Skin epidermis (tissue), 12 donors: Measurements from ENCODE around the gene SOX13.
A peak's percentile ranks its signal among the peaks of the same experiment; 100 is the strongest.

Experiments used
- H3K27ac ChIP-seq, 21 experiments: fragments of 200-600 bp; sonication (generic) in 11 of 21; one replicate each; pipeline ENCODE4 v1.5.0; 2020; ENCODE audit warnings: mild to moderate bottlenecking in 3 of 21, inconsistent platforms in 2 of 21, moderate library complexity in 2 of 21
- H3K4me3 ChIP-seq, 7 experiments: fragments of 200-600 bp; sonication (generic) in 2 of 7; one replicate each; pipeline ENCODE4 v1.5.0; 2020; ENCODE audit warnings: inconsistent platforms in 2 of 7, mild to moderate bottlenecking in 2 of 7, moderate library complexity in 1 of 7

SOX13 gene

DNA sequence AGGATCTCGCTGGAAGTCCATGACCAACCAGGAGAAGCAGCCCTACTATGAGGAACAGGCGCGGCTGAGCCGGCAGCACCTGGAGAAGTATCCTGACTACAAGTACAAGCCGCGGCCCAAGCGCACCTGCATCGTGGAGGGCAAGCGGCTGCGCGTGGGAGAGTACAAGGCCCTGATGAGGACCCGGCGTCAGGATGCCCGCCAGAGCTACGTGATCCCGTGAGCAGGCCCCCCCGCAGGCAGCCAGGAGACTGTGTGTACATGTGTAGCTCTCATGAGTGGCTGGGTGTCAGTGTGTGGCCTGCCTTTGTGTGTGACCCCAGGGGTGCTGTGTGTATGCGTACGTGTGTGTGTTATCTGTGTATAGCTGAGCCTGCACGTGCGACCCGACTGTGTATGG, 51.7 kb downstream of the SOX13 start:
- Histone ChIP-seq H3K4me3 (no peak overlapping the region), H3K27ac (no peak overlapping the region)

GRCh38 chr1:204125759-204126351, 52.9 kb downstream of the SOX13 start:
- Histone ChIP-seq H3K4me3 (no peak overlapping the region), H3K27ac (no peak overlapping the region)

DNA sequence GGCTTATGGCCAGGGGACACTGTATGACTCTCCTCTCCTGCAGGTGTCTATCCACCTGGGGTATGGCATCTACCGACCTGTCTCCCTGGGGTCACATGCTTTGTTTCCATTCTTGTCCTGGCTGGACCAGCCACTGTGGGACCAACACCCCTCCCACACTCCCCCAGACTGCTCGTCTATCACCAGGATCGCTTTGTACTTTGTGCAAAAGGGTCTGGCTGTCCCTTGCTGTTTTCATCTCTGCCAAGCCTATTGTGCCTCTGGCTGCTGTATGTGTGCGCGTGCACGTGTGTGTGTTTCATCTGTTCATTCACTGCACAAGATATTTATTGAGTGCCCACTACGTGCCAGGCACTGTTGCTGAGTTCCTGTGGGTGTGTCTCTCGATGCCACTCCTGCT, 53.5 kb downstream of the SOX13 start:
- Histone ChIP-seq H3K27ac (peak overlapping the region in 5 of 21 experiments; percentile 18 to 78 (median 69)), H3K4me3 (no peak overlapping the region)

- Histone ChIP-seq H3K4me3 (no peak overlapping the region), H3K27ac (peak overlapping the region in 12 of 21 experiments; percentile 10 to 78 (median 50))
These were observed 54.0 kb downstream of the SOX13 start for GRCh38 chr1:204126956-204127355.

- Histone ChIP-seq H3K4me3 (no peak overlapping the region), H3K27ac (peak overlapping the region in 5 of 21 experiments; percentile 14 to 75 (median 69))
These were observed 54.8 kb downstream of the SOX13 start for GRCh38 chr1:204127597-204128242.

DNA sequence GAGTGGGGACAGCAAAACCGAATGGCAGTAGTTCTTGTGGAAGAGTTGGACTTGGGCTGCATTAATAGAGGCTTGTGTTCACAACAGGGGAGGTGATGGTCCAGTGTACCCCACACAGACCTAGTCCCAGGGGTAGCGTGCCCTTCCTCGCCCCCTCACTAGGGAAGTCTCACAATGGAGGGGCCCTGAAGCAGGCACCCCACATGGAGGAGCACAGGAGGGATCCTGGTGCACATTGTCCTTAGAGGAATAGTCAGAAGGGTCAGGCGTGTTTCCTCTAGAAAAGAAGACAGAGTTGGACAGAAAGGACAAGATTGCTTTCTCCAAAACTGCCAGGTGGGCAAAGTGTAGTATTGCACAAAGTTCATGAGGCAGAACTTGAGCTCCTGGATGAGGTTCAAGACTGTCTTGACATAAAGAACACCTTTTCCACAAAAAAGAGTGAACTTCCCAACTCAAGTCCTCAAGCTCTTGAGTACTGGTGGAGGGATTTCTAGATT, 55.6 kb downstream of the SOX13 start:
- Histone ChIP-seq H3K27ac (peak overlapping the region in 4 of 21 experiments; percentile 24 to 75 (median 64)), H3K4me3 (no peak overlapping the region)

DNA sequence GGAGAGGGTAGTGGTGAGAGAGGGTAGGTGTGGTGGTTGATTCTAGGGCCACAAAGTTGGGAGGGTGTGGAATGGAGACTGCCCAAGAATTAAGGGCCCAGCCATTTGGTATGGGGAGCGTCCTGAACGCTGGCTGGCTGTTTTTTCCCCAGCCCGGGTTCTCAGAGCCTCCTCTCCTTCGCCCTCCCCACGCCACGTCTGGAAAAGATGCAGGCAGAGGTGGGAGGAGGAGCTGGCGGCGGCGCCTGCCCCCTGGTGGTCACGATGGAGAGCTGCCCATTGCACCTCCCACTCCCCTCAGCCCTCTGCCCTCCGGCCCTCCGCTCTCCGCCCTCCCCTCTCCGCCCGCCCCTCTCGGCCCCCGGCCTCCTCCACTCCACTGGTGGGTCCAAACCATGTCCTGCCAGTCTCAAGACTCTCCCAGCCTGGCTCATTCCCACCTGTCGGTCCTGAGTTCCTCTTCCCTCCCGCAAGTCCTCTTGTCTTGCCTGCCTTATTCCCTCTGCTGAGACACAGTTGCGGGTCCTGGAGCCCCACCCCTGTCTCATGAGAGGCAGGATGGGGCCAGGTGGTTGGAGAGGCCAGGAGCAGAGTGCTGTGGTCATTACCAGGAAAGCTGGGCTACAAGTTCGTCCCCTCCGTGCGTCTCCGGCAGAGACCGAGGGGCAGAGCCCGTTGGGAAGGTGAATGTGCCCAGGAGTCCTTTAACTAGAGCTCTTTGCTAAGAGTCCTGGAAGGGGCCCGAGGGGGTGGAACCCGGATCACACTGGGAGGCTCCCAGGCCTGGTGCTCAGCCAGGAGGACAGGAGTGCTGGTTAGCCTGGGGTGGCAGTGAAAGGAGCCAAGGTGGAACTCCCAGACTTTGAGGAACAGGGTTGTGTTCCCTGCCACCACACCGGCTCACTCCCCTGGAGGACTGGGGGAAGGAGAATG, 56.3 kb downstream of the SOX13 start:
- peak overlapping the region in 1 of 7 experiments; percentile 28 for H3K4me3 ChIP-seq
- peak overlapping the region in 9 of 21 experiments; percentile 18 to 74 (median 65) for H3K27ac ChIP-seq

DNA sequence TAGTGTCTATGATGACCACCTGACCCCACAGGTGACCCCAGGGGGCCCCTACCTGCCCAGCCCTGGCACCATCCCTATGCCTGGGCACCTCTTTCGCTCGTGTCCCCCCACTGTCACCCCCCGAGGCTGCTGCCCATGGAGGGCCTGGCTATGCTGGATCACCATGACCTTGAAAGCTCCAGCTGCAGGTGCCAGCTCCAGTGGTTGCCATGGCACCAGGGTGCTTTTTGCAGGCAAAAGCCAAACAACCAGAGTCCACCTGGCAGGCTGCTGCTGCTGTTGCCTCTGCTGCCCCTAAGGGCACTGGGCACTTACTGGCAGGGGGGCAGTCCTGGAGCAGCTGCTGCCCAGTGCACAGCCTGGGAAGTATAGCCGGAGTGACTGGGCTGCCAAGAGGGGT, 57.3 kb downstream of the SOX13 start:
- no peak overlapping the region for H3K4me3 ChIP-seq
- peak overlapping the region in 5 of 21 experiments; percentile 9 to 71 (median 64) for H3K27ac ChIP-seq

DNA sequence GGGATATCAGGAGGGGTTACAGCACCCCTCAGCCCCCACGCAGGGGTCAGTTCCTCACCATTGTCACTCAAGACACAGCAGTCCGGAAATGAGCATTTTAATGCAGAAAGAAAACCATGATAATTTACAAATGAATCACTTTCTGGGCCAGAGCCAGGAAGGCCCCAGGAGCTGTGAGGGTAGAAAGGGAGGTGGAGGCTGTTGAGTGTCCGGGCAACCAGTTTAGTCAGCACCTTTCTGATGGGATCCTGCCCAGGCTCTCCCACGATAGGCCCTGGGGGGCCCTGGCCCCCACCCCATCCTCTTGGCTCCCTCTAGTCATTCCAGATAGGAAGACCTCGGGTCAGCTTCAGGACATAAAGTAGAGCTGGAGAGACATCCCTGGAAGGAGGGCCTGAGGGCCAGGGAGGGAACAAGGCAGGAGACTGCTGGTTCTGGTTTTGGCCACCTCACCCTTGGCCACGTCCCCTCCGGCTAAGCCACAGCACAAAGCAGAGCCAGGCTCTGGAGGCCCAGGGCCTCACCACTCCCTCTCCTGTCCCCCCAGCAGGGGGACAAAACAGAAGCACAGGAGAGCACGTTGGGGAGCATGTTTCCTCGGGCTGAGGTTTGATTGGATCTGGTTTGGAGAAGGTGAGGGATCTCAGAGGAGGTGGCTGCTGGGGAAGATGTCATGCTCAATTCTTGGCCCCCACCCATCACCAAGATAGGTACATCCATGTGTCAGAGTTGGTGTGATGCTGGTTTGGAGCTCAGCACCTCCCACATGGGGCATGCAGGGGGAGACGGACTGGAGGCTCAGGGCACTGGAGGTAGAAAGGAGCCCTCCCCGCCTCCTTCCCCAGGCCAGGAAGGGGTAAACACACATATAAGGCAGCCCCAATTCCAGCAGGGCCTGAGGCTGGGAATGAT, 58.3 kb downstream of the SOX13 start:
- H3K4me3 ChIP-seq, result no peak overlapping the region
- H3K27ac ChIP-seq, result peak overlapping the region in 10 of 21 experiments; percentile 1 to 71 (median 42)

GRCh38 chr1:204131978-204132377, 59.1 kb downstream of the SOX13 start:
- peak overlapping the region in 2 of 21 experiments; percentile 64 to 71 for H3K27ac ChIP-seq
- no peak overlapping the region for H3K4me3 ChIP-seq

DNA sequence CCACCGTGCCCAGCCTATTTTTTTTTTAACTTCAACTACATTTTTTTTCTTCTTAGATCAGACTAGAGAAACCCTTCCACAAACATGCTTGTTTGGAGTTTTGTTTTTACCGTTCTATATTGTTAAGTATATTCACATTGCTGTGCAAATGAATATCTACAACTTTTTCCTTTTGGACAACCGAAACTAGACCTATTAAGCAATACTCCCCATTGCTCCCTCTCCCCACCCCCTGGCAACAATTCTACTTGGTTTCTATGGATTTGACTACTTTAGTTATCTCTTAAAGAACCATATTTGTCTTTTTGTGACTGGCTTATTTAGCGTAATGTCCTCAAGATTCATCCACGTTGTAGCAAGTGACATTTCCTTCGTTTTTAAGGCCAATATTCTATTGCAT, 59.8 kb downstream of the SOX13 start:
- no peak overlapping the region for H3K27ac ChIP-seq
- H3K4me3 ChIP-seq, result no peak overlapping the region

DNA sequence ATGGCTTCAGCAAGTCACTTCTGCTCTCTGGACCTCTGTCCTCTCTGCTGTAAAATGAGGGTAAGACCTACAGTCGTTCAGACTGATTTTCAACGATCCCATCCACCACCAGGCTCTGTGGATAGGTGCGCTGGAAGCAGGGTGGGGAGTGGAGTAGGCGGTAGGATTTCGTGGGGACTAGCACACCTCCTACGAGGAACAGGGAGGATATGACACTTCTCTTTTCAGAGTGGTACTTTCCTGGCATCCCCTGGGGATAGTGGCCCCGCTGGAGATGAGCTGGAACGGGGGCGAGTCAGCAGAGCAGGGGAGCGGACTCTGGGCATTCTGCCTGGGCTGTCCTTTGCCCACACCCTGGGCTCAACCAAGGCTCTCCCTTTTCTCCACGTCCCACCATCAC, 61.2 kb downstream of the SOX13 start:
- Histone ChIP-seq H3K4me3 (no peak overlapping the region), H3K27ac (peak overlapping the region in 1 of 21 experiments; percentile 17)

GRCh38 chr1:204136814-204137213, 63.9 kb downstream of the SOX13 start:
- no peak overlapping the region for H3K27ac ChIP-seq
- H3K4me3 ChIP-seq, result no peak overlapping the region

- Histone ChIP-seq H3K4me3 (no peak overlapping the region), H3K27ac (no peak overlapping the region)
These were observed 66.2 kb downstream of the SOX13 start for GRCh38 chr1:204139088-204139487.

DNA sequence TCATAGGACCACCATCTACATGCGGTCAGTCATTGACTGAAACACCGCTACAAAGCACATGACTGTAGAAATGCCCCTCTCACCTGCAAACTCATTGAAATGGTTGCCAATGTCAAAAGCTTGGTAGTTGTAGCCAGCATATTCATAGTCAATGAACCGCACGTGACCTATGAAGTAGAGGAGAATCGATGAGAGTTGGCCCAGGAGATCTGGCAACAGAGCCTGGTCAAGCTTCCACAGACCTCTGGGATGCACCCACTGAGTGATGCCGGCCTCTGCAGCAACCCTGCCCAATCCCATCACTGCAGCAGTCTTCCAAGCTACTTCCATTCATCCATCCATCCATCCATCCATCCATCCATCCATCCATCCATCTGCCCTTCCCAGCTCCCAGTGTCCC, 67.0 kb downstream of the SOX13 start:
- no peak overlapping the region for H3K27ac ChIP-seq
- H3K4me3 ChIP-seq, result no peak overlapping the region

- H3K4me3 ChIP-seq, result no peak overlapping the region
- no peak overlapping the region for H3K27ac ChIP-seq
These were observed 68.2 kb downstream of the SOX13 start for GRCh38 chr1:204141131-204141530.

GRCh38 chr1:204142032-204142974, 69.4 kb downstream of the SOX13 start:
- Histone ChIP-seq H3K4me3 (no peak overlapping the region), H3K27ac (no peak overlapping the region)
